Measurements from ENCODE around the gene BTG3.

- TF ChIP-seq SUZ12 (IDR thresholded peaks at IDR 0.05; ENCODE audit: extremely low read depth, insufficient read depth, insufficient read length) (no peak), YY1 (IDR thresholded peaks at IDR 0.05; ENCODE audit: insufficient read depth, insufficient read length) (no peak), ZNF274 (IDR thresholded peaks at IDR 0.05; ENCODE audit: low read depth, low read length) (no peak)
Measured at GRCh38 chr21:17651526-17651925, 38.8 kb upstream of the BTG3 start.
